Measurements from ENCODE around the gene INTS11. TPM values are rescaled to one million over a fixed set of nuclear protein-coding genes. Genes with fewer than 3 reads are reported as not detected.

INTS11 gene
- total and polyA plus RNA-seq, 2 donors from 2014 or later, result 73.6 to 100 TPM

DNA sequence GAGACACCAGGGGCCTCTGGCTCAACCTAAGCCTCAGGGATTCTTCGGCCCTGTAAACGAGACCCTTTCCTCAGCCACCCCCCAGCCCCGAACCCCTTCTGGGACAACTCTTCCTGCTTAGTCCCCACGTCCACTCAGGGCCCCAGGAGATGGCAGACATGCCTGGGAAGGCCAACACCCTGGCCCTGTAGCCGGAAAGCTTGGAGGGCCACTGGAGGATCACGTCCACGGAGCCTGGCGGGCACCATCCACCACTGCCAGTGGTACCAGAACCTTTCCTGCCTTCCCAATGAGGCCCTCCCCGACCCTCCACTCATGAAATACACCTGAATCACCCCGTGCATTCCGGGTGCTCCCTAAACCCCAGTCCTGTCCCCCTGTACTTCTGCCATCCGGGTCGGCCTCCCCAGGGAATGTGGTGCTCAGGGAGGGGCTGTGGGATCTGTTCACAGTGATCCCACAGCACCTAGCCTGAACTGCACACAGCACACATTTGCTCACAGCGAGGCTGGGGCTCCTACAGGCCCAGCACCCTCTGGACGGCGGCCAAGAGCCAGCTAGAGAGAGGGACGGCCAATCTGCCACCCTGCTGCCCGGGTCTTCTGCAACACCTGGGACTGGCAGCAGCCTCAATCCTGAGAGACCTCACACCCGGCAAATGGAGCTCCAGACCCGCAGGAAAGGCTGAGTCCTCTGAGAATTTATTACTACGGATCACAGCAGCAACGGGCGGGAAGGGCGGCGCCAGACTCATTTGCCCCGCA is 48.8 kb upstream of the INTS11 start:
- TF ChIP-seq, protein P1, sequence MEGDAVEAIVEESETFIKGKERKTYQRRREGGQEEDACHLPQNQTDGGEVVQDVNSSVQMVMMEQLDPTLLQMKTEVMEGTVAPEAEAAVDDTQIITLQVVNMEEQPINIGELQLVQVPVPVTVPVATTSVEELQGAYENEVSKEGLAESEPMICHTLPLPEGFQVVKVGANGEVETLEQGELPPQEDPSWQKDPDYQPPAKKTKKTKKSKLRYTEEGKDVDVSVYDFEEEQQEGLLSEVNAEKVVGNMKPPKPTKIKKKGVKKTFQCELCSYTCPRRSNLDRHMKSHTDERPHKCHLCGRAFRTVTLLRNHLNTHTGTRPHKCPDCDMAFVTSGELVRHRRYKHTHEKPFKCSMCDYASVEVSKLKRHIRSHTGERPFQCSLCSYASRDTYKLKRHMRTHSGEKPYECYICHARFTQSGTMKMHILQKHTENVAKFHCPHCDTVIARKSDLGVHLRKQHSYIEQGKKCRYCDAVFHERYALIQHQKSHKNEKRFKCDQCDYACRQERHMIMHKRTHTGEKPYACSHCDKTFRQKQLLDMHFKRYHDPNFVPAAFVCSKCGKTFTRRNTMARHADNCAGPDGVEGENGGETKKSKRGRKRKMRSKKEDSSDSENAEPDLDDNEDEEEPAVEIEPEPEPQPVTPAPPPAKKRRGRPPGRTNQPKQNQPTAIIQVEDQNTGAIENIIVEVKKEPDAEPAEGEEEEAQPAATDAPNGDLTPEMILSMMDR (IDR thresholded peaks at IDR 0.05; ENCODE audit: borderline replicate concordance, extremely low read depth, insufficient read depth), result no peak
- Histone ChIP-seq H3K27me3 (ENCODE audit: control insufficient read depth, insufficient read depth, low read length) (no peaks in the 10 kb centered on the region), H3K4me1 (ENCODE audit: control insufficient read depth in 2 of 3, insufficient read depth in 2 of 3, low read depth in 1 of 3, low read length in 3 of 3) (peaks cover 0 to 19% (median 0%) of the 10 kb centered on the region in 3 donors), H3K9ac (ENCODE audit: low read length in 3 of 3) (no peak overlapping the region), H3K4me3 (ENCODE audit: low read length in 3 of 3) (no peak overlapping the region), H3K9me3 (ENCODE audit: control insufficient read depth in 2 of 3, insufficient read depth in 1 of 3, low read length in 3 of 3) (no peaks in the 10 kb centered on the region), H3K36me3 (ENCODE audit: control insufficient read depth in 2 of 3, insufficient read depth in 3 of 3, low read length in 3 of 3) (no peaks in the 10 kb centered on the region), H3K27ac (ENCODE audit: low read depth in 2 of 2, low read length in 2 of 2) (no peak overlapping the region)
- DNase-seq, result peak in 2 of 5 donors; percentile 52 to 65
- no peak for FAIRE-seq
- intact Hi-C loops (cut with DNase I), result no loop called here

- Histone ChIP-seq H3K27me3 (ENCODE audit: control insufficient read depth, insufficient read depth, low read length) (no peaks in the 10 kb centered on the region), H3K36me3 (ENCODE audit: control insufficient read depth in 2 of 3, insufficient read depth in 3 of 3, low read length in 3 of 3) (no peaks in the 10 kb centered on the region), H3K4me1 (ENCODE audit: control insufficient read depth in 2 of 3, insufficient read depth in 2 of 3, low read depth in 1 of 3, low read length in 3 of 3) (peaks cover 0 to 19% (median 0%) of the 10 kb centered on the region in 3 donors), H3K27ac (ENCODE audit: low read depth in 2 of 2, low read length in 2 of 2) (no peak overlapping the region), H3K9ac (ENCODE audit: low read length in 3 of 3) (no peak overlapping the region), H3K9me3 (ENCODE audit: control insufficient read depth in 2 of 3, insufficient read depth in 1 of 3, low read length in 3 of 3) (no peaks in the 10 kb centered on the region), H3K4me3 (ENCODE audit: low read length in 3 of 3) (no peak overlapping the region)
- TF ChIP-seq, protein P1 (IDR thresholded peaks at IDR 0.05; ENCODE audit: borderline replicate concordance, extremely low read depth, insufficient read depth), result peak; percentile 74
- DNase-seq (peak; percentile 66 to 87 (median 78)), FAIRE-seq (no peak)
- intact Hi-C loops (cut with DNase I), result no loop called here
Observed at GRCh38 chr1:1371746-1372711, 47.6 kb upstream of the INTS11 start.

DNA sequence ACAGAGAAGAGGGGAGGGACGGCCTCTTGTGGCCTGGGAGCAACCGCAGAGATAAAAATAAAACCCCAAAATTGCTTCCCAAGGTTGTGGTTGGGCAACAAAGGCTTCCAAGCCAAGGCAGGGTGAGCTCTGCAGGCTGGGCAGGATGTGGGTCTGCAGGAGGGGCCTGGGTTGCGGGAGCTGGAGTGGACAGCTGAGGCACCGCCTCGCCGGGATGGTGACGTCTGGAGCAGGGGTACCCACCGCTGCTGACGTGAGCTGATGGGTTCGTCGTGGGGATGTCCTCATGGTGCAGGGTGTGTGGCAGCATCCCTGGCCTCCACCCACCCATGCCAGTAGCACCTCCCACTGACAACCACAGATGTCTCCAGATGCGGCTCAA is 46.9 kb upstream of the INTS11 start:
- Histone ChIP-seq H3K36me3 (ENCODE audit: control insufficient read depth in 2 of 3, insufficient read depth in 3 of 3, low read length in 3 of 3) (no peaks in the 10 kb centered on the region), H3K27me3 (ENCODE audit: control insufficient read depth, insufficient read depth, low read length) (no peaks in the 10 kb centered on the region), H3K27ac (ENCODE audit: low read depth in 2 of 2, low read length in 2 of 2) (no peak overlapping the region), H3K9me3 (ENCODE audit: control insufficient read depth in 2 of 3, insufficient read depth in 1 of 3, low read length in 3 of 3) (no peaks in the 10 kb centered on the region), H3K4me1 (ENCODE audit: control insufficient read depth in 2 of 3, insufficient read depth in 2 of 3, low read depth in 1 of 3, low read length in 3 of 3) (peaks cover 0 to 19% (median 0%) of the 10 kb centered on the region in 3 donors), H3K4me3 (ENCODE audit: low read length in 3 of 3) (no peak overlapping the region), H3K9ac (ENCODE audit: low read length in 3 of 3) (no peak overlapping the region)
- FAIRE-seq (no peak), DNase-seq (peak in 2 of 5 donors; percentile 61 to 75)
- intact Hi-C loops (cut with DNase I), result no loop called here
- TF ChIP-seq, protein P1 (IDR thresholded peaks at IDR 0.05; ENCODE audit: borderline replicate concordance, extremely low read depth, insufficient read depth), result no peak
